Jurkat, Clone E6-1 (cell line): ENCODE results near the gene CLEC16A.
"Not testable (repeated sequence)": the region's sequence is repeated elsewhere in the genome, so short reads cannot be mapped to it uniquely, and the experiment has no call there.

Source experiments
- DNase-seq: peaks from one replicate; pipeline ENCODE4 v3.0.0-alpha.2; 2011; ENCODE audit warnings: low read depth, low spot score
- H3K4me3 ChIP-seq: 2 replicates; pipeline ENCODE4 v1.5.1; 2011; ENCODE audit warnings: mild to moderate bottlenecking, low read length, control low read depth, moderate library complexity

The CLEC16A gene

DNA sequence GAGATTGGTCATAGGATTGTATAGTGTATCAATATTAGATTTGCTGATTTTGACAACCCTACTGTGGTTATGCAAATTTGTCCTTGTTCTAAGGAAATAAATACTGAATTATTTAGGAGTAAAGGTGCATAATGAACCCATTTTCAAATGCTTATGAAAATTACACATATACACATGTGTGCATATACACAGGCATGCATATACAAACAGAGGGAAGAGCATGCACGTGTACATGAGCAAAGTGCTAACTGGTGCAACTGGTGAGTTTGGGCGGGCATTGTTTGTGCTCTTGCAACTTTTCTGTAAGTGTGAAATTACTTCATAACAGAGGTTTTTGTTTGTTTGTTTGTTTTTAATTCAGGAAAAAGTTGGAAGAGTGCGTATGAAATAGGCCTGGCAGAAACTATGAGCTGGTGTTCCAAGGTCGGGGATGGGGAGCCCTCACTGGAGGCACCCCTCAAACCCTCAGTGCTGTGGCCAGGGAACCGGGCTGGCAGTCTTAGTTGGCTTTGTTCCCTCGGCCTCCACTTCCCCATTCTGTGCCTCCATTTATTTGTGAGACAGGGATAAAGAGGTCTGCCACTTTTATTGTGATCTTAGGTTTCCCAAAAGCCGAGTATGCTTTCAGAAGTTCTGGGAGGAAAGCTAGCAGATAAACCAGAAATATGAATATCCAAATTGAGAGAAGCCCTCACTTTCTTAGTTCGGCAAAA, 7.9 kb upstream of the CLEC16A start:
- H3K4me3 ChIP-seq: no peak overlapping the region
- no peak for DNase-seq

DNA sequence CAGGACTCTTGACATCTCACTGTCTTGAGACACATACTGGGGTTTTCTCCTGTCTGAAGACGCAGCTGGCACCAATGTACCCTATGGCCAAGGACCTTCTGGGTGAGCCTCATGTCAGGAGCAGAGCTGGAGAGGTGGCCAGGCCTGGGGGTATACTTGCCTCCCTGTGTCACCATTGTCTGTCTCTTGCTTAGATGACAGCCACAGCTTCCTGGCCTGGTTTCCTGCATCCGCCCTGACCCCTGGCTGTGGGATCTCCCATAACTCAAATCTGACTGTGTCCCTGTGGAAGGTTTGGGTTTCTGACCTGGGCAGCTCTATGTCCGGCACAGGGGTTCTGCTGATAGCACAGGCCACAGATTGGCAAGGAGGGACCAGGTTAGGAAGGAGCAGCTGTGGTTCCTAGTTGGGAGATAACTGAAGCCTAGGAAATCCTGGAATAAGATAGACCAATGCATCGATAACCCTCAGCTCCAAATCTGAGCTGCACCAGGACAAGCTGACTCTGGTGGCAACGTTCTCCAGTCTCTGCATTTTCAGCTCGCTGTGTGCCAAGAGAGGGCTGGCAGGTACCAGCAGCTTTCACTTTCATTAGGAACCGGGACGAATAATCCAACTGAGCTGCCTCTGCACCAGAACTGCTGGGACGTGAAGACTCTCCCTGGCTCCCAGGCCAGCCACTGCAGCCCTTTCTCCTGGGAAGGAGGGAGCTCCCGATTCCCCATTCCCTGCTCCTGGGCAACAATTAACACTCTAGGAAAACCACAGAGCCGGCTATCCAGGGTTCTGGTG, 7.1 kb upstream of the CLEC16A start:
- no peak overlapping the region for H3K4me3 ChIP-seq
- no peak for DNase-seq

DNA sequence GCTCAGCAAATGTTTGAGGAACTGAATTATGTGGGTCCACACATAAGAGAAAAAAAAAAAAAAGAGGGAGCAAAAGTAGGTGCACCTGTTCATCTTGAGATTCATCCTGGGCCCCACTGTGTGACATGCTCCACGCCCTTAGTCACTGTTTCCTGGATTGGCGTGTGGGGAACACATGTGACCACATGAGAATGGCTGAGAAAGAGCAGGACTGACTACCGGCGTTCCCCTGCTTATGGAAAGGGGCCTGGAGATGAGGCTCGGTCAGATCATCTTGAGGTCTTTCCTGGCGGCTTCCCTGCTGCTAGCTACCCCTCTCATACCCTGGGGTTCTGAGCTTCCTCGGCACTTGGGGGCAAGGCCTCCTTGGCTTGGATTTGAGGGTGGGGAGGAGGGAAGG, 6.0 kb upstream of the CLEC16A start:
- no peak for DNase-seq
- H3K4me3 ChIP-seq: no peak overlapping the region

- H3K4me3 ChIP-seq: no peak overlapping the region
Observed at GRCh38 chr16:10938796-10939648, 5.3 kb upstream of the CLEC16A start.

GRCh38 chr16:10939649-10940234, 4.6 kb upstream of the CLEC16A start:
- H3K4me3 ChIP-seq: no peak overlapping the region
- DNase-seq: no peak

More at GRCh38 chr16:10938796-10939648, 5.3 kb upstream of the CLEC16A start:
- no peak for DNase-seq

DNA sequence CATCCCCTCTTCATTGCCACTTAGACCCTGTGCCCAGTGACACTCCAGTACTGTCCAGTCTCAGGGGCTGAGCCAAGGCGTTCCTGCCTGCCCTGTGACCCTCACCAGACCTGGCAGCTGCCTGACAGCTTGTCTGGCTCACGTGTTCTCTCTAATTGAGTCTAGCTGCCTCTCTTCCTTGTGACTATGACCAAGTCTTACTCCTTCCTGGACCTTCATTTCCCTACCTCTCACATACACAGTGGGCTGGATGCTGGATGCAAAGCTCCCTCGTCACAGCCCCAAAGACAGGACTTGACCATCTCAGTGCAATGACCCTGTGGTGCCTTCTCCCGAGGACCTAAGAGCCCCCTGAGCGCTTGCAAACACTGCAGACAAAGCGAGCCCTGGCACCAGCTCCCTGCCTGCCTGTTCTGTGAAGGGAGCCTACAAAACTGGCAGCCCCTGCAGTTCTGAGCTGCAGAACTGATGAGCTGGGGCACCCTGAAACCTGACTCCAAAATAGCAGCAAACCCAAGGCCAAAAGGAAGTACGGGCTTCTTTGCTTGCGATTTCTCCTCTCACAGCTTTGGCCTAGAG, 3.8 kb upstream of the CLEC16A start:
- H3K4me3 ChIP-seq: peak overlapping the region; percentile 69
- DNase-seq: no peak

DNA sequence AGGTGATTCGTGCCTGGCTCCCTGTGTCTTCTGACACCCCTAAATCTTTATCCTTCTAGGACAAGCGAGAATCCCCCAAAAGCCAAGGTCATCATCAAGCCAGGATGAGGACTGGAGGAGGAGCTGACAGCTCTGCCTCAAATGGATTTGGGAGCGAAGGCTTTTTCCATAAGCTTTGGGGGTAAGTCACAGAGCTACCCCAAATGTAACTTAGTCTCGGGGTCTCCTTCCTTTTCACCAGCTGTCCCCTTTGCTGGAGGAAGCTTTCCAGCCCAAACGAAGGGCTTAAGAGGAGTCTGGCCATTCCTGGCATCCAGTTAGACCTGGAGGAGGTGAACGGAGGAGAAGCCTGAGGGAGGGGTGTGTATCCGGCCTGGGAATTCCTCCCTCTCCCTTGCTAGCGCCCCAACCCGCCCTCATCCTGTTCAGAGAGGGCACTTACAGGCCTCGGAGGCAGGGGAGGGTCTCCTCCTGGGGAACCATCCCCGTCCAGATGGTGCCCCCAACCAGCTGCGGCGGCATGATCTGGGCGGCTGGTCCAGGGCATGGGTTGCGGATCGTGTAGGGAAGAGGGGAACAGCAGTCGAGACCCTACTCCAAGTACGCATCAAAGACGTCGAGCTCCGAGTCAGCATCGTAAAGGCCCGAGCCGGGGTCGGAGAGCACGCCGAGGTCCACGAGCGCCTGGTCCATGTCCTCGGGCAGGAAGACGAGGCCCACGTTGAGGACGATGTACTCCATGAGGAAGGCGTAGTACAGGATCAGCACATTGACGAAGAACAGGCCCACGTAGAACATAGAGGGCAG, 3.0 kb upstream of the CLEC16A start:
- DNase-seq: no peak
- peak overlapping the region; percentile 69 for H3K4me3 ChIP-seq

GRCh38 chr16:10941935-10942351, 2.4 kb upstream of the CLEC16A start:
- H3K4me3 ChIP-seq: peak overlapping the region; percentile 69
- DNase-seq: not testable (repeated sequence)

- DNase-seq: peak; percentile 84
Observed at GRCh38 chr16:10942352-10943063, 1.9 kb upstream of the CLEC16A start, which contains the start of gene DEXI. Gene DEXI (minus strand): TSS chr16:10942468. CDS start chr16:10942005, 463 bp downstream.

DNA sequence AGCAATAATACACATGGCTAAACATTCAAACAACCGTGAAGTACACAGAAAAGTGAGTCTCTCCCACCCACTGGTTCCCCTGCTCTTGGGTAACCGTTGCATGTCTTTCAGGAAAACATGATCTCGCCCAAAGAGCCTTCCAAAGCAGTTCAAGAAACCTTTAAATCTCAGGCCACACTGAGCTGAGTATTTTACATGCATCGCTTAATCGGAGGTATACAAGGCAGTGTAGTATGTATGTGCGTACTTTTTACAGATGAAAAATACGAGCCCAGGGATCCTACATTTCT, 1.4 kb upstream of the CLEC16A start:
- no peak for DNase-seq
- no peak overlapping the region; the same call in 1 of the 2 replicates for H3K4me3 ChIP-seq

More at GRCh38 chr16:10942352-10943063, 1.9 kb upstream of the CLEC16A start, which contains the start of gene DEXI:
- peak within 1 kb of the TSS; percentile 69 for H3K4me3 ChIP-seq

- no peak for DNase-seq
- peak overlapping the region; percentile 88 for H3K4me3 ChIP-seq
Observed at GRCh38 chr16:10945065-10945787, 862 bp downstream of the CLEC16A start.

- no peak for DNase-seq
- H3K4me3 ChIP-seq: no peak overlapping the region
Observed at GRCh38 chr16:10946308-10946707, 1.9 kb downstream of the CLEC16A start.

- no peak overlapping the region for H3K4me3 ChIP-seq
- DNase-seq: no peak
Observed at GRCh38 chr16:10947211-10947787, 2.9 kb downstream of the CLEC16A start.

GRCh38 chr16:10949424-10949970, 5.1 kb downstream of the CLEC16A start:
- peak; percentile 84 for DNase-seq
- H3K4me3 ChIP-seq: peak overlapping the region; percentile 1

DNA sequence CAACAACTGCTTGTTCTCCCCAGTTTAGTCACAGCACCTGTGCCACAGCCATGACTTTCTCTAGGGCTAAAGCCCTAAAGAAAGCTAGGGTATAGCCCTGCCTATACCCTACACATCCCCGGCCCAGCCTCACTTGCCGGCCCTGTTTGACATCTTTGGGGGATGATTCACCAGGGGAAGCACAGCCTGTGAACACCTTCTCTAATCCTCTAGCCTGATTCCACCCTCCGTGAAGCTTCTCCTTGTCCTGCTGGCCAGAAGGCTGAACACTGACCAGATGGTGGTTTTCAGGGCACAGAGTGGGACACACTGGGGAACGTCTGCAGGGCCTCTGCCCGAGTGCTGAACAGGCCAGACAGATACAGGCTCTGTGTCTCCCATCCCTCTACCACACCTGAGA, 6.0 kb downstream of the CLEC16A start:
- H3K4me3 ChIP-seq: no peak overlapping the region
- no peak for DNase-seq

DNA sequence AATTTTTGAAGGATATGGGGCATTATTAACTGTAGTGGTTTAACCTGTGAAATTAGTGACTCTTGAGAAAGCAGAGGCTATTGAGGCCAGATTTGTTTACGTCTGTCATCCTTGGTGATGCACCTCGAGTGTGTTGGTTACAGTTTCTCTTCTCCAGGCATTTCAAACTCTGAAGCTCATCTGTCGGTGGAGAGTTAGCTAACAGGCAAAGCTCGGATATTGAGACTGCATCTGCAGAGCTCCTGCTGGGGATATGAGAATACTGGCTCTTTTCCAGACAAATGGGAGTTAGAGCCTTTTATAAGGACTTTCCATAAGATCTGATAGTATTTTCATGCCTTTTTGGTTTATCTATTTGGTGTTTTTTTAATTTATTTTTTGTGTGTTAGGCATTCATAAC, 6.7 kb downstream of the CLEC16A start:
- no peak for DNase-seq

More for the DNA sequence above, 6.7 kb downstream of the CLEC16A start:
- no peak overlapping the region for H3K4me3 ChIP-seq
